Spleen (tissue), 7 donors: ENCODE results near the gene MAP3K12.

Experiments
- POLR2A ChIP-seq, 3 donors: fragments of 450-650 bp; IDR thresholded peaks; one replicate each; pipeline ENCODE4 v1.5.1; 2017; ENCODE audit warnings: antibody characterized with exemption in 3 of 3, mild to moderate bottlenecking in 1 of 3
- TF ChIP-seq, protein P1 (sequence below), 11 experiments: fragments of 200-600 bp in 7 of 11; fragments of 450-650 bp in 4 of 11; sonication (generic) in 4 of 11; IDR thresholded peaks in 8 of 11; conservative IDR thresholded peaks in 3 of 11; 1 replicate in 7 of 11; 2 replicates in 4 of 11; pipeline versions ENCODE4 v1.4.0 to v1.8.0; 2016 to 2021; ENCODE audit warnings: antibody characterized with exemption in 11 of 11, inconsistent platforms in 4 of 11, mild to moderate bottlenecking in 1 of 11
- donor health status: DM: no; HTN: no; CAD: no; lungs with moderate emphysema.
- donor health status: DM: no; HTN: no; CAD: no.
- donor health status: DM: no; HTN: no; CAD: no.

DNA sequence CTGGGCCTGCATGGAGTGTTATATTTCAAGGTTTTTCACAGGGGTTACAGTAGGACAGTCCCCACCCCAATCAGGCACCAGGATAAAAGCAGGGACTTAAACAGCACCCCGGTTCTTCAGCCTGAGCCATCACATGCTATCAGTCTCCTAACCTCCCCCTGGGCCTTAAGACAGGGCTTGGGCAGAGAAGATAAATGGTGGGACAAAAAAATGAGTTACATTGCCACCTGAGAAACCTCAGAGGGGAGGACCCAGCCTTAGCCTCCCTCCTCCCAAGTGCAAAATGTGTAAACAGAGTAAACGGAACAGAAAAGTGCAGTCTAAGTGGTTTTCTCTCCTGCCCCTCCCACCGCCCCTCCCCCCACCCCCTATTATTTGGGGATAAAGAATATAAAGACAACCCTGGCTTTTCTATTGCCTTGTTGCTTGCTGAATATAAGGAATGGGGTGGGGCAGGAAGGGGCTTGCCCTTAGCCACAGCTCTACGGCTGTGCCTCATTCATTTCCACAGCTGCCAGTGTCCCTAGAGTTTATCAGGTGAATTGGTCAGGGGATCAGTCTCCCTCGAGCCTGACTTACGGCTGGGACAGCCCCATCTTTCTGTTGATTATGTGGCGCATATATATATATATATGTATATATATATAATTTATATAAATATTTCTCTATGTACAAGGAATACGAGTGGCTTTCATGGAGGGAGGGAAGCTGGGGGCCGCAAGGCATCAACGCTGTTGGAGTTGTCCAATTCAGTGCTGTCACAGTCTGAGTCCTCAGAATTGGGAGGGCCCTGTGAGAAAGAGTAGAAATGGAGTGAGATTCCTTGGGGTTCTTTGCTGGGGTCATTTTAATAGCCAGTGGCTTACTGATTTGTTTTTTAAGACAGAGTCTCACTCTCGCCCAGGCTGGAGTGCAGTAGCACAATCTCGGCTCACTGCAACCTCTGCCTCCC lies 18.5 kb downstream of the MAP3K12 start:
- TF ChIP-seq, protein P1, sequence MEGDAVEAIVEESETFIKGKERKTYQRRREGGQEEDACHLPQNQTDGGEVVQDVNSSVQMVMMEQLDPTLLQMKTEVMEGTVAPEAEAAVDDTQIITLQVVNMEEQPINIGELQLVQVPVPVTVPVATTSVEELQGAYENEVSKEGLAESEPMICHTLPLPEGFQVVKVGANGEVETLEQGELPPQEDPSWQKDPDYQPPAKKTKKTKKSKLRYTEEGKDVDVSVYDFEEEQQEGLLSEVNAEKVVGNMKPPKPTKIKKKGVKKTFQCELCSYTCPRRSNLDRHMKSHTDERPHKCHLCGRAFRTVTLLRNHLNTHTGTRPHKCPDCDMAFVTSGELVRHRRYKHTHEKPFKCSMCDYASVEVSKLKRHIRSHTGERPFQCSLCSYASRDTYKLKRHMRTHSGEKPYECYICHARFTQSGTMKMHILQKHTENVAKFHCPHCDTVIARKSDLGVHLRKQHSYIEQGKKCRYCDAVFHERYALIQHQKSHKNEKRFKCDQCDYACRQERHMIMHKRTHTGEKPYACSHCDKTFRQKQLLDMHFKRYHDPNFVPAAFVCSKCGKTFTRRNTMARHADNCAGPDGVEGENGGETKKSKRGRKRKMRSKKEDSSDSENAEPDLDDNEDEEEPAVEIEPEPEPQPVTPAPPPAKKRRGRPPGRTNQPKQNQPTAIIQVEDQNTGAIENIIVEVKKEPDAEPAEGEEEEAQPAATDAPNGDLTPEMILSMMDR (IDR thresholded peaks at IDR 0.05 in 8 of 11, conservative IDR thresholded peaks at IDR 0.05 in 3 of 11), result no peak
- TF ChIP-seq POLR2A (IDR thresholded peaks at IDR 0.05), result no peak
